Aorta (tissue), 5 donors: ENCODE measurements around the gene ESRP2. TPM values are rescaled to one million over a fixed set of nuclear protein-coding genes. Genes with fewer than 3 reads are reported as not detected.

Experiments used
- ATAC-seq: fragments of 200-7000 bp; cut with Tn5 transposase; one replicate; pipeline ENCODE4 v1.9.1; 2022; ENCODE audit warnings: moderate library complexity; ENCODE audit not compliant: low FRiP score
- DNase-seq, 2 donors: peaks; one replicate each; pipeline ENCODE4 v3.0.0-alpha.2; 2020
- H3K27ac ChIP-seq, 2 donors: one replicate each; pipeline ENCODE4 v1.5.1; 2013; ENCODE audit warnings: low read length in 2 of 2, mild to moderate bottlenecking in 2 of 2, moderate library complexity in 2 of 2, control low read depth in 1 of 2, inconsistent platforms in 1 of 2, low read depth in 1 of 2
- H3K27me3 ChIP-seq, 2 donors: one replicate each; pipeline ENCODE4 v1.6.1; 2013; ENCODE audit warnings: control low read depth in 1 of 2, low read length in 1 of 2, mild to moderate bottlenecking in 1 of 2, moderate library complexity in 1 of 2; ENCODE audit not compliant: insufficient read depth in 2 of 2, control insufficient read depth in 1 of 2
- H3K36me3 ChIP-seq, 2 donors: one replicate each; pipeline ENCODE4 v1.6.1; 2013; ENCODE audit warnings: control low read depth in 1 of 2, low read length in 1 of 2, mild to moderate bottlenecking in 1 of 2; ENCODE audit not compliant: insufficient read depth in 2 of 2, control insufficient read depth in 1 of 2
- H3K4me1 ChIP-seq, 2 donors: one replicate each; pipeline ENCODE4 v1.6.1; 2013; ENCODE audit warnings: low read length in 2 of 2, control low read depth in 1 of 2, mild to moderate bottlenecking in 1 of 2, moderate library complexity in 1 of 2; ENCODE audit not compliant: insufficient read depth in 2 of 2, control insufficient read depth in 1 of 2
- H3K4me3 ChIP-seq, 2 donors: one replicate each; pipeline ENCODE4 v1.5.1; 2013; ENCODE audit warnings: low read length in 2 of 2, control low read depth in 1 of 2, mild to moderate bottlenecking in 1 of 2
- H3K9me3 ChIP-seq: one replicate; pipeline ENCODE4 v1.6.1; 2013; ENCODE audit warnings: mild to moderate bottlenecking, low read length; ENCODE audit not compliant: control insufficient read depth
- WGBS, 2 donors: extraction: QIAGEN DNeasy Blood & Tissue Kit; methylation state at CpG; one replicate each; pipeline ENCODE4 v1.1.7; 2013; 5-methylcytosine and 5-hydroxymethylcytosine counted together
- intact Hi-C, 2 donors: fragments of 100-400 bp; cut with DNase I; formaldehyde crosslinking; loops; one replicate each; pipeline versions ENCODE4 v1.14.2 to v1.15.0; 2022
- polyA plus RNA-seq, 2 donors: library from polyadenylated mRNA; stranded (reverse); fragments of 200-250 nt; gene quantifications; one replicate each; pipeline ENCODE4 v1.2.3, GENCODE V29; 2013
- total RNA-seq, 2 donors: library from RNA; stranded (reverse); fragmentation: NEBNext Ultra II Directional; extraction: Animal tissue kit (Norgen Biotek cat#: 25700); gene quantifications; one replicate each; pipeline ENCODE4 v1.2.1, GENCODE V29; 2021
- donor health status: healthy with polysubstance abuse.
- donor health status: Bipolar disorder and iron deficiency.
- donor health status: DM: no; HTN: no; CAD: no.
- donor health status: DM: no; HTN: no; CAD: no.
- donor health status: DM: yes; HTN: yes; CAD: no.

ESRP2 gene
- total and polyA plus RNA-seq, 4 donors = 0.03 to 2.3 (median 0.48) TPM

GRCh38 chr16:68257251-68257905, 21.5 kb upstream of the ESRP2 start:
- DNase-seq (no peak), ATAC-seq (no peak)
- Histone ChIP-seq H3K4me1 (no peaks in the 10 kb centered on the region), H3K4me3 (no peak overlapping the region), H3K36me3 (peaks cover 0 to 7% of the 10 kb centered on the region in 2 donors), H3K27ac (peak overlapping the region; percentile 17 to 64), H3K27me3 (no peaks in the 10 kb centered on the region), H3K9me3 (no peaks in the 10 kb centered on the region)
- WGBS, 2 donors = 85% methylated on average over 6 of the region's 6 CpGs
- intact Hi-C loops = no loop called here

GRCh38 chr16:68255712-68256111, 19.8 kb upstream of the ESRP2 start:
- H3K4me3 ChIP-seq = no peak overlapping the region
- no peaks in the 10 kb centered on the region for H3K27me3 ChIP-seq
- intact Hi-C loops = no loop called here
- no peak overlapping the region for H3K27ac ChIP-seq
- H3K36me3 ChIP-seq = peaks cover 0 to 7% of the 10 kb centered on the region in 2 donors
- H3K4me1 ChIP-seq = no peaks in the 10 kb centered on the region
- no peak for ATAC-seq
- H3K9me3 ChIP-seq = no peaks in the 10 kb centered on the region
- 89% methylated on average over 16 to 18 of the region's 18 CpGs for WGBS, 2 donors
- no peak for DNase-seq

- intact Hi-C loops = no loop called here
- no peak for ATAC-seq
- H3K4me1 ChIP-seq = no peaks in the 10 kb centered on the region
- no peak for DNase-seq
- no peaks in the 10 kb centered on the region for H3K27me3 ChIP-seq
- H3K4me3 ChIP-seq = no peak overlapping the region
- H3K36me3 ChIP-seq = peaks cover 0 to 4% of the 10 kb centered on the region in 2 donors
- H3K9me3 ChIP-seq = no peaks in the 10 kb centered on the region
- no peak overlapping the region for H3K27ac ChIP-seq
- WGBS, 2 donors = 90 to 93% methylated on average over 4 of the region's 4 CpGs
Measured at GRCh38 chr16:68253721-68254120, 17.8 kb upstream of the ESRP2 start.

- 70 to 77% methylated on average over 5 of the region's 5 CpGs for WGBS, 2 donors
- H3K4me1 ChIP-seq = no peaks in the 10 kb centered on the region
- intact Hi-C loops = no loop called here
- ATAC-seq (no peak), DNase-seq (no peak)
- H3K27ac ChIP-seq = peak overlapping the region in 1 of 2 donors; percentile 31
- no peaks in the 10 kb centered on the region for H3K9me3 ChIP-seq
- H3K36me3 ChIP-seq = peaks cover 0 to 4% of the 10 kb centered on the region in 2 donors
- H3K4me3 ChIP-seq = no peak overlapping the region
- H3K27me3 ChIP-seq = no peaks in the 10 kb centered on the region
Measured at GRCh38 chr16:68252383-68252782, 16.5 kb upstream of the ESRP2 start.

- Histone ChIP-seq H3K9me3 (no peaks in the 10 kb centered on the region), H3K4me1 (no peaks in the 10 kb centered on the region), H3K27me3 (no peaks in the 10 kb centered on the region), H3K27ac (peak overlapping the region in 1 of 2 donors; percentile 31), H3K4me3 (no peak overlapping the region), H3K36me3 (peaks cover 0 to 4% of the 10 kb centered on the region in 2 donors)
- WGBS, 2 donors = 47 to 52% methylated on average over 5 of the region's 5 CpGs
- no peak for ATAC-seq
- intact Hi-C loops = no loop called here
- no peak for DNase-seq
Measured at GRCh38 chr16:68251832-68252231, 15.9 kb upstream of the ESRP2 start.

DNA sequence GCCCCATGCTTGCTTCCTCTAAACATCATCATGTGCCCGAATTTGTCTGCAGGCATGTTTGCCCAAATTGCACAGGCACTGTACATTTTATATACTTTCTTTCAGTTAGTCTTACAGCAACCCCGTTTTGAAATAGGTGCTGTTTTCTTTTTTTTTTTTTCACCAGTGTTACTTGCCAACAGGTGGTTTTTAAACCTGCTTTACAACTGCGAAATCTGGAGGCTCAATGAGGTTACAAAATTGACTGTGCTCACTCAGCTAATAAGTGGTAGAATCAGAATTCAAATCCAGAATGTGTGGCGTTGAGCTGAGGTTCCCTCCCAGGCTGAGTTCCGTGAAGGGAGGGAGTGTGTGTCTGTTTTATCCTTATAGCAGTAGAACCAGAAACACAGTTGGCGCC, 15.0 kb upstream of the ESRP2 start:
- Histone ChIP-seq H3K4me3 (no peak overlapping the region), H3K9me3 (no peaks in the 10 kb centered on the region), H3K27me3 (no peaks in the 10 kb centered on the region), H3K27ac (no peak overlapping the region), H3K4me1 (no peaks in the 10 kb centered on the region), H3K36me3 (peaks cover 0 to 4% of the 10 kb centered on the region in 2 donors)
- ATAC-seq = no peak
- WGBS, 2 donors = 91 to 92% methylated on average over 6 of the region's 6 CpGs
- no peak for DNase-seq
- intact Hi-C loops = no loop called here

- intact Hi-C loops = loop anchor here in 1 of 2 donors (5.0 kb wide), 1 partner anchor 63 kb away; the partner anchor contains the start of genes PRMT7 and SLC7A6OS
- ATAC-seq = no peak
Measured at GRCh38 chr16:68249371-68249770, 13.4 kb upstream of the ESRP2 start.

DNA sequence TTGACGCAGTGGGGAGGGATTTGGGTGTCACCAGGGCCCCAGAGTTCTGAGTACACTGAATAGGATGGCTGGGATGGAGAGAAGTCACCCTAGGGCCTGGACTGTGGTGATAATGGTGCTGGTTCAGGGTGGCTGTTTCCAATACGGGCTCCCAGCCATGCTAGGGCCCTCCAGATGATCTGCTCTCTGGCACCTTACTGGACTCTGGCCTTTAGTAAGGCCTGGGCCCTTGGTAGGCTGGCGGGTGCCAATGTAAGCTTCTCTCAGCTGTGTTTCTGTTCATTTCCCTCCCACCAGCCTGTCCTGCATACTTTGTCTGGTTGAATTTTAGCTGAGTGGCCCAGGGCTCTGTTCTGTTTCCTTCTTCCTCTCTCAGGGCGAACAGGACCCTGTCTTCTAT, 12.0 kb upstream of the ESRP2 start:
- Histone ChIP-seq H3K4me3 (no peak overlapping the region), H3K27ac (no peak overlapping the region), H3K36me3 (no peaks in the 10 kb centered on the region), H3K4me1 (no peaks in the 10 kb centered on the region), H3K9me3 (no peaks in the 10 kb centered on the region), H3K27me3 (no peaks in the 10 kb centered on the region)
- DNase-seq (no peak), ATAC-seq (no peak)
- 38 to 43% methylated on average over 4 of the region's 4 CpGs for WGBS, 2 donors
- intact Hi-C loops = loop anchor here in 1 of 2 donors (5.0 kb wide), 1 partner anchor 64 kb away; the partner anchor contains the start of genes PRMT7 and SLC7A6OS

More at GRCh38 chr16:68249371-68249770, 13.4 kb upstream of the ESRP2 start:
- H3K36me3 ChIP-seq = peaks cover 0 to 2% of the 10 kb centered on the region in 2 donors
- H3K27ac ChIP-seq = no peak overlapping the region
- no peaks in the 10 kb centered on the region for H3K4me1 ChIP-seq
- WGBS, 2 donors = 90 to 91% methylated on average over 4 of the region's 4 CpGs
- DNase-seq = no peak
- H3K9me3 ChIP-seq = no peaks in the 10 kb centered on the region
- H3K27me3 ChIP-seq = no peaks in the 10 kb centered on the region
- H3K4me3 ChIP-seq = no peak overlapping the region

DNA sequence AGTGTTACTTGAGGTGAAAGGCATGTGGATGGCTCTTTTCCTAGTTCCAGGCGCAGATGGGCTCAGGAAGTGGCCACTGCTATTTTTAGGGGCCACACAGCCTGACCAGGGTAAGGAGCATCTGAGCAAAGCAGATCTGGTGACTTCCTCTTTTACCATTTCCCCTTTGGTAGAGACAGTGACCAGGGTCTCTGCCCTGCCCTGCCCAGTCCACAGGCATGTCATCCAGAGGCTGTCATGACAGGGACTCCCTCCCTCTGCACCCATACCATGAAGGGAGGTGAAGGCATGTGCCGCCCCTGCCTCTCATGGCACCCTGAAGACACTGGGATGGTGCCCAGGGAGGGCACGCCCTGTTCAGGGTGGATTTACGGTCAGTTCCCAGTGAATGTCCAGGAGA, 11.5 kb upstream of the ESRP2 start:
- Histone ChIP-seq H3K27me3 (no peaks in the 10 kb centered on the region), H3K9me3 (no peaks in the 10 kb centered on the region), H3K36me3 (no peaks in the 10 kb centered on the region), H3K27ac (no peak overlapping the region), H3K4me1 (no peaks in the 10 kb centered on the region), H3K4me3 (no peak overlapping the region)
- no peak for ATAC-seq
- 81 to 83% methylated on average over 4 of the region's 4 CpGs for WGBS, 2 donors
- peak; percentile 66 to 73 for DNase-seq
- intact Hi-C loops = loop anchor here in 1 of 2 donors (5.0 kb wide), 1 partner anchor 65 kb away; the partner anchor contains the start of genes PRMT7 and SLC7A6OS
